ENCODE measurements around the gene GPC1.

DNA sequence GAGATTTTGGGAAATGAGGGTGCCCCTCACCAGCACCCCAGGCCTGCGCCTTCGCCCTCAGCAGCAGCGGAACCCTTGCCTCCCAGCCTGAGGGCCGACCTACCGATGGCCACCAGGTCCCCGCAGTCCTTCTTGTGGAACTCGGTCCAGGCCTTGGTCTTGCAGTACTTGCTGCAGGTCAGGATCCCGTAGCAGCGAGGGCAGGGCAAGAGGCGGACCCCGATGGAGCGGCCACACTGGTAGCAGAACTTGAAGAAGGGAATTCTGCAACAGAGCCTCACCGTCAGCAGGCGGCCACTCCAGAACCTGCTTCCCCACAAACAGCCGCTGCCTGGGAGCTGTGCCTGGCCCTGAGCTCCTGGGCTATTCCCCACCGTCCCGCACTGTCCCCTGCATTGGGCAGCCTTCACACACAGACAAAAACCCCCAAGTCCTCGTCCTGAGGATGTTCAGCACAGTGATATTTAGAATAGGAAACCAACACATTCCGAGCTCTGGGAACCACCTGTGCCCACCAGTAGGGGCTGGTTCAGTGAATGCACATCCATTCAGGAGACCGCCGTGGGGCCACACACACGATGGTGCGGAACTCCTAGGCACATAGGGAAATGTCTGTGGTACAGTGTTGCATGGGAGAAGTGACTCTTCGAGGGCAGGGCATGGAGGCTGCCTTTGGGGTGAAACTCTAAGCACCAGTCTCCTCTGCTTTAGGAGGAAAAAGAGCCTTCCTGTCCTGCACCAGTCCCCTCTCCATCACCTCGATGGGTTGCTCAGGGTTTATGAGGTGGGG lies 45.6 kb downstream of the GPC1 start:
- TF ChIP-seq, protein P1, sequence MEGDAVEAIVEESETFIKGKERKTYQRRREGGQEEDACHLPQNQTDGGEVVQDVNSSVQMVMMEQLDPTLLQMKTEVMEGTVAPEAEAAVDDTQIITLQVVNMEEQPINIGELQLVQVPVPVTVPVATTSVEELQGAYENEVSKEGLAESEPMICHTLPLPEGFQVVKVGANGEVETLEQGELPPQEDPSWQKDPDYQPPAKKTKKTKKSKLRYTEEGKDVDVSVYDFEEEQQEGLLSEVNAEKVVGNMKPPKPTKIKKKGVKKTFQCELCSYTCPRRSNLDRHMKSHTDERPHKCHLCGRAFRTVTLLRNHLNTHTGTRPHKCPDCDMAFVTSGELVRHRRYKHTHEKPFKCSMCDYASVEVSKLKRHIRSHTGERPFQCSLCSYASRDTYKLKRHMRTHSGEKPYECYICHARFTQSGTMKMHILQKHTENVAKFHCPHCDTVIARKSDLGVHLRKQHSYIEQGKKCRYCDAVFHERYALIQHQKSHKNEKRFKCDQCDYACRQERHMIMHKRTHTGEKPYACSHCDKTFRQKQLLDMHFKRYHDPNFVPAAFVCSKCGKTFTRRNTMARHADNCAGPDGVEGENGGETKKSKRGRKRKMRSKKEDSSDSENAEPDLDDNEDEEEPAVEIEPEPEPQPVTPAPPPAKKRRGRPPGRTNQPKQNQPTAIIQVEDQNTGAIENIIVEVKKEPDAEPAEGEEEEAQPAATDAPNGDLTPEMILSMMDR (IDR thresholded peaks at IDR 0.05) = no peak
- TF ChIP-seq POLR2A (IDR thresholded peaks at IDR 0.05) = no peak

Measured in right lobe of liver (tissue), 4 donors.